Measurements from ENCODE around the gene RASL10B.

Gene RASL10B, protein sequence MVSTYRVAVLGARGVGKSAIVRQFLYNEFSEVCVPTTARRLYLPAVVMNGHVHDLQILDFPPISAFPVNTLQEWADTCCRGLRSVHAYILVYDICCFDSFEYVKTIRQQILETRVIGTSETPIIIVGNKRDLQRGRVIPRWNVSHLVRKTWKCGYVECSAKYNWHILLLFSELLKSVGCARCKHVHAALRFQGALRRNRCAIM

DNA sequence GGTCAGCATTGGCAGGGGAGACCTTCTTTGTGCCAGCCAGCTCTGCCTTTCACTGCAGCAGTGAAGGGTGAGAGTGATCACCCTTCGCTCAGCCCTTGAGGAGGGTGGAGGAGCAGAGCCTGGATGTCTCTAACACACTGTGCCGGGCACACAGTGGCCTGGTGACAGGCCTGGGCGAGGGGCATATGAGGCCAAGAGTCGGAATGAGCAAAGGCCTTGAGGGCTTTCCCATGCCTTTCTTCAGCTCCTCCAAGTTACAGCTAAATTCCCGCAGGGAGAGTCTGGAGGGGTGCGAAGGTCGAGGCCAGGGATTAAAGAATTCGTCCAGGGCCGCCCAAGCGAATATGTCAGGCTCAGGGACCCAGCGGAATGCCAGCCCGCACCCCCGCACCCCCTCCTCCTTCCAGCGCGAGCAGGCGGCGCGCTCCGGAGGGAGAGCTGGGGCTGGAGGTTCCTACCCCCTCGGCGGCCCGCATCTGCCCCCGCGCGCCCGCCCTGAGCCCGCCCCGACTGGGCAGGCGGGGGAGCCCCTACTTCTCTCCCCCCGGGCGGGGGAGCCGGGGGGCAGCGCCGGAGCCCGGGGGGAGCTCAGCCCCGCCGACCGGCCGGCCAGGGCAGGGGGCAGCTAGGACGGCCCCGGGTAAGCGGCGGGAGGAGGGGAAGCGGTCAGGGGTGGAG lies at the start of gene RASL10B:
Gene RASL10B (plus strand): TSS at position 401 of the 678 bp plus-strand sequence. CDS start 3,546 bp downstream, outside the sequence.
- peak within 1 kb of the TSS; percentile 79 for H2AFZ ChIP-seq
- no peak within 1 kb of the TSS for H3K27ac ChIP-seq
- TF ChIP-seq CTCF (IDR thresholded peaks at IDR 0.05): no peak
- H3K9me3 ChIP-seq (ENCODE audit: control insufficient read depth, low read length): no peaks in the 10 kb centered on the region
- H3K4me1 ChIP-seq: peaks cover 42% of the 10 kb centered on the region
- H3K27me3 ChIP-seq (ENCODE audit: control insufficient read depth, insufficient read depth, low read length): no peaks in the 10 kb centered on the region
- no peaks in the 10 kb centered on the region for H3K36me3 ChIP-seq (ENCODE audit: control insufficient read depth, insufficient read depth, low read length)
- peak within 1 kb of the TSS; percentile 41 for H3K4me3 ChIP-seq (ENCODE audit: low read depth, low read length)
- H3K79me2 ChIP-seq: no peaks in the 10 kb centered on the region
- no peak within 1 kb of the TSS for H3K9ac ChIP-seq
- peak within 1 kb of the TSS; percentile 68 for H3K4me2 ChIP-seq (ENCODE audit: low read length)

DNA sequence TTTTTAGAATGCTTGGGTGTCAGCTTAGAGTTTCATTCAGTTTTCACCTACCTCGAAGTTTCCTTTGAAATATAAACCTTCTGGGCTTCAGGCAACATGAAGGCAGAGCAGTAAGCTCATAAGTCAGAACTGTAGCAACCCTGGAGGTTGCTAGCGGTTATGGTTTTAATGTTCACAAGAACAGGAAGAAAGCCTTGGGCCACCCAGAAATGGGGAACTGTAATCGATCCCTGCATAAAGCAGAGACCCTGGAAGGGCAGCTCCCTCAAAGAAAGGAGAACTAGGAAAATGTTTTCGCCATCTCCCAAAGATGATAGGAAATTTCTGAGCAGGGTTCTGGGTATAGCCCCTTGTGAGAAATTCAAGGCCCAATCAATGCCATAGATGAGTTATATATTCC lies 47.8 kb upstream of the RASL10B start:
- Histone ChIP-seq H3K9me3 (ENCODE audit: control insufficient read depth, low read length) (no peaks in the 10 kb centered on the region), H3K36me3 (ENCODE audit: control insufficient read depth, insufficient read depth, low read length) (no peaks in the 10 kb centered on the region), H3K4me3 (ENCODE audit: low read depth, low read length) (no peak overlapping the region), H3K79me2 (peaks cover 7% of the 10 kb centered on the region), H3K4me1 (no peaks in the 10 kb centered on the region), H3K9ac (no peak overlapping the region), H3K4me2 (ENCODE audit: low read length) (no peak overlapping the region), H2AFZ (no peak overlapping the region), H3K27me3 (ENCODE audit: control insufficient read depth, insufficient read depth, low read length) (no peaks in the 10 kb centered on the region), H3K27ac (no peak overlapping the region)
- no peak for TF ChIP-seq CTCF (IDR thresholded peaks at IDR 0.05)

- Histone ChIP-seq H3K27ac (no peak overlapping the region), H3K4me1 (no peaks in the 10 kb centered on the region), H2AFZ (no peak overlapping the region), H3K9me3 (ENCODE audit: control insufficient read depth, low read length) (no peaks in the 10 kb centered on the region), H3K36me3 (ENCODE audit: control insufficient read depth, insufficient read depth, low read length) (no peaks in the 10 kb centered on the region), H3K4me3 (ENCODE audit: low read depth, low read length) (no peak overlapping the region), H3K4me2 (ENCODE audit: low read length) (no peak overlapping the region), H3K9ac (no peak overlapping the region), H3K79me2 (peaks cover 7% of the 10 kb centered on the region), H3K27me3 (ENCODE audit: control insufficient read depth, insufficient read depth, low read length) (no peaks in the 10 kb centered on the region)
- TF ChIP-seq CTCF (IDR thresholded peaks at IDR 0.05): no peak
Measured at GRCh38 chr17:35684055-35684802, 47.2 kb upstream of the RASL10B start.

DNA sequence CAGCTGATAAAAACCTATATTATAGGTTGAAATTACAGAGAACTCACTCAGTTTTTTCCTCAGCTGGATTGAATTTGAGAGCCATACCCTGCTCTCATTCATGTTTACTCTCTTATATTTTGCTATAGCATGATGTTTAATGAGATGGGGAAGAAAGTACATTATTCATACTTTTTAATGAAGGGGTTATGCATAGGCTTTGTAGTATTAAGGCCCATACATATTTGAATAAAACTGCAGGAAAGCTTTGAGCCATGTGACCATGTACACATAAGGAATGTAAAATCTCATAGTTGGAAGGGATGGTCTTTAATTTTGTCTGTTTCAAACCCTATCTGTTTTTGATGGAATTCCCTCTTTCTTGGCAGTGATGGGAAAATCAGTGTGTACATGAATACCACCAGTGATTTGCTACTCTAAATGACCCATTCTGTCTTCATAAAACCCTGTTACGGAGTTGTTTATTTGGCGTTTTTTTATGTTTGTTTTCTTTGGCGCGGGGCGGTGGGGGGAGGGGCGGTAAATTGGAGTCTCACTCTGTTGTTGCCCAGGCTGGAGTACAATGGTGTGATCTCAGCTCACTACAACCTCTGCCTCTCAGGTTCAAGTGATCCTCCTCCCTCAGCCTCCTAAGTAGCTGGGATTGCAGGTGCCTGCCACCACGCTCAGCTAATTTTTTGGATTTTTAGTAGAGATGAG lies 38.8 kb upstream of the RASL10B start:
- Histone ChIP-seq H3K4me1 (peaks cover 28% of the 10 kb centered on the region), H3K36me3 (ENCODE audit: control insufficient read depth, insufficient read depth, low read length) (no peaks in the 10 kb centered on the region), H3K27ac (no peak overlapping the region), H3K9me3 (ENCODE audit: control insufficient read depth, low read length) (no peaks in the 10 kb centered on the region), H3K4me2 (ENCODE audit: low read length) (no peak overlapping the region), H3K9ac (no peak overlapping the region), H3K27me3 (ENCODE audit: control insufficient read depth, insufficient read depth, low read length) (no peaks in the 10 kb centered on the region), H2AFZ (no peak overlapping the region), H3K4me3 (ENCODE audit: low read depth, low read length) (no peak overlapping the region), H3K79me2 (peaks cover 20% of the 10 kb centered on the region)
- TF ChIP-seq CTCF (IDR thresholded peaks at IDR 0.05): no peak
